Epithelial cell of proximal tubule (primary cell): ENCODE results near the gene ADCY2. TPM values are rescaled to one million over a fixed set of nuclear protein-coding genes. Genes with fewer than 3 reads are reported as not detected.
A peak's percentile ranks its signal among the peaks of the same experiment; 100 is the strongest.

Experiments used
- DNase-seq: peaks from one replicate; pipeline ENCODE4 v3.0.0-alpha.2; 2011; ENCODE audit warnings: low read depth
- H3K4me3 ChIP-seq: 2 replicates; pipeline ENCODE4 v1.5.1; 2011; ENCODE audit warnings: low read depth, mild to moderate bottlenecking, low read length
- total RNA-seq: library from RNA; depleted of rRNA; stranded (reverse); fragments of >200 nt; gene quantifications from 2 replicates; pipeline ENCODE4 v1.2.3, GENCODE V29; 2015
- TF ChIP-seq, protein P1 (sequence below): conservative IDR thresholded peaks from 2 replicates; pipeline ENCODE4 v1.5.1; 2012; ENCODE audit warnings: low read depth, mild to moderate bottlenecking, low read length

The ADCY2 gene
- total RNA-seq, 1 donor from 2014 or later, result 0.12 TPM

GRCh38 chr5:7837403-7837802, 441.5 kb downstream of the ADCY2 start:
- TF ChIP-seq, protein P1, sequence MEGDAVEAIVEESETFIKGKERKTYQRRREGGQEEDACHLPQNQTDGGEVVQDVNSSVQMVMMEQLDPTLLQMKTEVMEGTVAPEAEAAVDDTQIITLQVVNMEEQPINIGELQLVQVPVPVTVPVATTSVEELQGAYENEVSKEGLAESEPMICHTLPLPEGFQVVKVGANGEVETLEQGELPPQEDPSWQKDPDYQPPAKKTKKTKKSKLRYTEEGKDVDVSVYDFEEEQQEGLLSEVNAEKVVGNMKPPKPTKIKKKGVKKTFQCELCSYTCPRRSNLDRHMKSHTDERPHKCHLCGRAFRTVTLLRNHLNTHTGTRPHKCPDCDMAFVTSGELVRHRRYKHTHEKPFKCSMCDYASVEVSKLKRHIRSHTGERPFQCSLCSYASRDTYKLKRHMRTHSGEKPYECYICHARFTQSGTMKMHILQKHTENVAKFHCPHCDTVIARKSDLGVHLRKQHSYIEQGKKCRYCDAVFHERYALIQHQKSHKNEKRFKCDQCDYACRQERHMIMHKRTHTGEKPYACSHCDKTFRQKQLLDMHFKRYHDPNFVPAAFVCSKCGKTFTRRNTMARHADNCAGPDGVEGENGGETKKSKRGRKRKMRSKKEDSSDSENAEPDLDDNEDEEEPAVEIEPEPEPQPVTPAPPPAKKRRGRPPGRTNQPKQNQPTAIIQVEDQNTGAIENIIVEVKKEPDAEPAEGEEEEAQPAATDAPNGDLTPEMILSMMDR, result no peak
- DNase-seq, result peak; percentile 76
- H3K4me3 ChIP-seq, result no peak overlapping the region

- TF ChIP-seq, protein P1, result no peak
- H3K4me3 ChIP-seq, result no peak overlapping the region
- DNase-seq, result no peak
Measured at GRCh38 chr5:7842531-7842930, 446.6 kb downstream of the ADCY2 start.

DNA sequence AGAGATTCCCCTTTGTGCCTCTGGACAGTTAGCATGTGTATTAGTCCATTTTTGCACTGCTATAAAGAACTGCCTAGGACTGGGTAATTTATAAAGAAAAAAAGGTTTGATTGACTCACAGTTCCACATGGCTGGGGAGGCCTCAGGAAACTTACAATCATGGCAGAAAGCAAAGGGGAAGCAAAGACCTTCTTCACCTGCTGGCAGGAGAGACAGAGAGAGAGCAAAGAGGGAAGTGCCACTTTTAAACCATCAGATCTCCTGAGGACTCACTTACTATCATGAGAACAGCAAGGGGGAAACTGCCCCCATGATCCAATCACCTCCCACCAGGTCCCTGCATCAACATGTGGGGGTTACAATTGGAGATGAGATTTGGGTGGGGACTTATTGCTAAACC, 449.0 kb downstream of the ADCY2 start:
- H3K4me3 ChIP-seq, result no peak overlapping the region
- no peak for DNase-seq
- TF ChIP-seq, protein P1, result no peak

DNA sequence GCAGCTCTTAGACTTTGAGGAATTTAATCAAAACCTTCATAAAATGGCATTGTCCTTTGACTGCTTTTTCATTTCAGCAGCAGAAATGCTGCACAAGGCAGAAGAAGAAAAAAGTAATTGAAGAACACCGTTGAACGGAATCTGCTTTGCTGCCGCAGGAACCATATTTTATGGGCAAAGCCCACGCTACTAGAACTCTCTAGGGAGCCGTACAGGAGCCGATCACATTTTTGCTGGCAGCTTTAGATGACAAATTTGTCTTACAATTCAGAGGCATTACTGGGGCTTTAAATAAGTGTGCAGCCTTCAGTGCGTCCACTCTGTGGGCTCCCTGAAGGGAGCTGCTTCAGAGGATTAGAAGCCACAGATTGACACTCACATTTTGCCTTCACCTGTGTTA, 449.6 kb downstream of the ADCY2 start:
- H3K4me3 ChIP-seq, result no peak overlapping the region
- no peak for DNase-seq
- TF ChIP-seq, protein P1, result no peak

- no peak for DNase-seq
- no peak overlapping the region for H3K4me3 ChIP-seq
- TF ChIP-seq, protein P1, result no peak
Measured at GRCh38 chr5:7846327-7846726, 450.4 kb downstream of the ADCY2 start.

- no peak overlapping the region for H3K4me3 ChIP-seq
- TF ChIP-seq, protein P1, result no peak
- no peak for DNase-seq
Measured at GRCh38 chr5:7848296-7848695, 452.4 kb downstream of the ADCY2 start.

DNA sequence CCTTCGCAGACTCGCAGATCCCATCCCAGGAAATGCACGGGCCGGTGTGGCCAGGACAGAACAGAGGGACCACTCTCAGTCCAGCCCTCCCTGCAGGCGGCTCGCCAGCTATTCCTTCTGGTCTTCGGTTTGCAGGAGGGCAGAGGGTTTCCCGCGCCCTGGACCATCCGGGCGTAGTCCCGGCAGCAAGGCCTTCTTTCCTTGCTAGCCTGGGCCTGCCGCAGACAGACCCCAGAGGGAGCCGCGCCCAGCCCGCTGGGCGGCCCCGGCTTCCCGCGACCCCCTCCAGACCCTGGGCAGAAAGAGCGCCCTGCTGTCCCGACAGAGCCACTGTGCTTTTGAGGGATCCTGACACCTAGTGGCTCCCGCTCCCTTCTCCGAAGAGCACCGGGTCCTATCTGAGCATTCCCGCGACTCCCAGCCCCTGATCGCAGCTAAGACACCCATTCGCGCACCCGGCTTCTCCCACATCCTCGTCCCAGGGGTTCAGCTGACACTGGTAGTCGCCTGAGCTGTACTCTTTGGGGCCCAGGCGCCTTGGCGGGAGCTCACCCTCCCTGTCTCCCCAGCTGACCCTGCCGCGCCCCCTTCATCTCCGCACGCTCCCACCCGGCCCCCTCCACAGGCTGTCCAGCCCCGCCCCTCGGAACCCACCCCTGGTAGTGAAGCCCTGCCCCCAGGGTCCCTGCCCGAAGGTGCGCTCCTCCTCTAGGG, 453.9 kb downstream of the ADCY2 start:
- H3K4me3 ChIP-seq, result peak overlapping the region; percentile 46
- DNase-seq, result no peak
- TF ChIP-seq, protein P1, result peak; percentile 35
